Lower lobe of right lung (tissue), 2 donors: Measurements from ENCODE around the gene HRH1. TPM values are rescaled to one million over a fixed set of nuclear protein-coding genes. Genes with fewer than 3 reads are reported as not detected.

Source experiments
- ATAC-seq, 2 donors: fragments of 200-7000 bp; cut with Tn5 transposase; one replicate each; pipeline ENCODE4 v1.9.1; 2020 to 2022; ENCODE audit warnings: mild to moderate bottlenecking in 2 of 2, moderate library complexity in 2 of 2
- DNase-seq: peaks from one replicate; pipeline ENCODE4 v3.0.0-alpha.2; 2020
- H3K27ac ChIP-seq: fragments of 200-600 bp; one replicate; pipeline ENCODE4 v1.8.0; 2022
- H3K27me3 ChIP-seq: fragments of 200-600 bp; one replicate; pipeline ENCODE4 v1.8.0; 2022; ENCODE audit warnings: low read depth
- H3K36me3 ChIP-seq: fragments of 200-600 bp; one replicate; pipeline ENCODE4 v1.8.0; 2022; ENCODE audit warnings: mild to moderate bottlenecking
- H3K4me1 ChIP-seq: fragments of 200-600 bp; one replicate; pipeline ENCODE4 v1.8.0; 2022
- H3K4me3 ChIP-seq: fragments of 200-600 bp; one replicate; pipeline ENCODE4 v1.8.0; 2022; ENCODE audit warnings: mild to moderate bottlenecking
- H3K9me3 ChIP-seq: fragments of 200-600 bp; one replicate; pipeline ENCODE4 v1.8.0; 2022
- CTCF ChIP-seq: fragments of 200-600 bp; IDR thresholded peaks from one replicate; pipeline ENCODE4 v1.8.0; 2022; ENCODE audit warnings: antibody characterized with exemption, mild to moderate bottlenecking
- intact Hi-C: fragments of 100-400 bp; cut with DNase I; formaldehyde crosslinking; loops from one replicate; pipeline ENCODE4 v1.11.0; 2022
- total RNA-seq: library from RNA; stranded (reverse); fragmentation: NEBNext Ultra II Directional; extraction: Animal tissue kit (Norgen Biotek cat#: 25700); gene quantifications from one replicate; pipeline ENCODE4 v1.2.1, GENCODE V29; 2021
- donor health status: DM: no; HTN: yes; CAD: no; lungs with severe emphysema.

Gene HRH1
- total RNA-seq, 1 donor from 2014 or later: 6.4 TPM

GRCh38 chr3:11221818-11222415 lies 67.6 kb downstream of the HRH1 start:
- H3K4me3 ChIP-seq: no peak overlapping the region
- no peak for TF ChIP-seq CTCF
- H3K4me1 ChIP-seq: peaks cover 36% of the 10 kb centered on the region
- no peaks in the 10 kb centered on the region for H3K36me3 ChIP-seq
- DNase-seq: no peak
- H3K27ac ChIP-seq: no peak overlapping the region
- no peaks in the 10 kb centered on the region for H3K9me3 ChIP-seq
- intact Hi-C loops: no loop called here
- no peaks in the 10 kb centered on the region for H3K27me3 ChIP-seq
- no peak for ATAC-seq

- DNase-seq (no peak), ATAC-seq (no peak)
- intact Hi-C loops: no loop called here
- H3K4me1 ChIP-seq: peaks cover 26% of the 10 kb centered on the region
- H3K4me3 ChIP-seq: no peak overlapping the region
- TF ChIP-seq CTCF: no peak
- H3K27ac ChIP-seq: no peak overlapping the region
- H3K36me3 ChIP-seq: no peaks in the 10 kb centered on the region
- H3K9me3 ChIP-seq: no peaks in the 10 kb centered on the region
- no peaks in the 10 kb centered on the region for H3K27me3 ChIP-seq
Measured at GRCh38 chr3:11224010-11224409, 69.7 kb downstream of the HRH1 start.

GRCh38 chr3:11224870-11225229 lies 70.6 kb downstream of the HRH1 start:
- no peak for TF ChIP-seq CTCF
- ATAC-seq: no peak
- peak overlapping the region; percentile 85 for H3K27ac ChIP-seq
- no peak for DNase-seq
- H3K4me3 ChIP-seq: peak overlapping the region; percentile 47
- intact Hi-C loops: no loop called here
- H3K36me3 ChIP-seq: no peaks in the 10 kb centered on the region
- no peaks in the 10 kb centered on the region for H3K9me3 ChIP-seq
- H3K4me1 ChIP-seq: peaks cover 26% of the 10 kb centered on the region
- no peaks in the 10 kb centered on the region for H3K27me3 ChIP-seq

- H3K27ac ChIP-seq: peak overlapping the region; percentile 85
- no peak for TF ChIP-seq CTCF
- peak overlapping the region; percentile 47 for H3K4me3 ChIP-seq
- H3K9me3 ChIP-seq: no peaks in the 10 kb centered on the region
- DNase-seq (no peak), ATAC-seq (no peak)
- intact Hi-C loops: no loop called here
- no peaks in the 10 kb centered on the region for H3K27me3 ChIP-seq
- no peaks in the 10 kb centered on the region for H3K36me3 ChIP-seq
- peaks cover 35% of the 10 kb centered on the region for H3K4me1 ChIP-seq
Measured at GRCh38 chr3:11226042-11226370, 71.7 kb downstream of the HRH1 start.

GRCh38 chr3:11228041-11228440 lies 73.7 kb downstream of the HRH1 start:
- H3K27ac ChIP-seq: peak overlapping the region; percentile 44
- H3K4me1 ChIP-seq: peaks cover 35% of the 10 kb centered on the region
- DNase-seq: no peak
- no peak overlapping the region for H3K4me3 ChIP-seq
- no peak for TF ChIP-seq CTCF
- no peak for ATAC-seq
- H3K36me3 ChIP-seq: no peaks in the 10 kb centered on the region
- no peaks in the 10 kb centered on the region for H3K9me3 ChIP-seq
- no peaks in the 10 kb centered on the region for H3K27me3 ChIP-seq
- intact Hi-C loops: no loop called here

GRCh38 chr3:11230125-11230524 lies 75.8 kb downstream of the HRH1 start:
- TF ChIP-seq CTCF: no peak
- Histone ChIP-seq H3K36me3 (no peaks in the 10 kb centered on the region), H3K9me3 (no peaks in the 10 kb centered on the region), H3K27me3 (no peaks in the 10 kb centered on the region), H3K4me1 (peaks cover 20% of the 10 kb centered on the region), H3K4me3 (no peak overlapping the region), H3K27ac (no peak overlapping the region)
- intact Hi-C loops: no loop called here
- DNase-seq: no peak
- ATAC-seq: no peak
